Raji (cell line): ENCODE results near the gene PIP4K2A.

Experiments used
- POLR2A ChIP-seq: IDR thresholded peaks from 2 replicates; pipeline ENCODE4 v1.6.1; 2011; ENCODE audit warnings: low read depth, low read length, control low read depth; ENCODE audit not compliant: insufficient read depth

Gene PIP4K2A

GRCh38 chr10:22705527-22705926 lies 8.9 kb downstream of the PIP4K2A start:
- TF ChIP-seq POLR2A = no peak

- no peak for TF ChIP-seq POLR2A
Measured at GRCh38 chr10:22704942-22705341, 9.4 kb downstream of the PIP4K2A start.

- no peak for TF ChIP-seq POLR2A
Measured at GRCh38 chr10:22704471-22704911, 9.9 kb downstream of the PIP4K2A start.

- no peak for TF ChIP-seq POLR2A
Measured at GRCh38 chr10:22702348-22702747, 12.0 kb downstream of the PIP4K2A start.

GRCh38 chr10:22701132-22701826 lies 13.1 kb downstream of the PIP4K2A start:
- TF ChIP-seq POLR2A = no peak

- no peak for TF ChIP-seq POLR2A
Measured at GRCh38 chr10:22700489-22700888, 13.9 kb downstream of the PIP4K2A start.

GRCh38 chr10:22699976-22700375 lies 14.4 kb downstream of the PIP4K2A start:
- no peak for TF ChIP-seq POLR2A

- no peak for TF ChIP-seq POLR2A
Measured at GRCh38 chr10:22698941-22699440, 15.4 kb downstream of the PIP4K2A start.

GRCh38 chr10:22697800-22698199 lies 16.6 kb downstream of the PIP4K2A start:
- TF ChIP-seq POLR2A = no peak

- TF ChIP-seq POLR2A = no peak
Measured at GRCh38 chr10:22697101-22697500, 17.3 kb downstream of the PIP4K2A start.

- no peak for TF ChIP-seq POLR2A
Measured at GRCh38 chr10:22693860-22694259, 20.5 kb downstream of the PIP4K2A start.

GRCh38 chr10:22693371-22693784 lies 21.0 kb downstream of the PIP4K2A start:
- TF ChIP-seq POLR2A = no peak

GRCh38 chr10:22690614-22691431 lies 23.6 kb downstream of the PIP4K2A start:
- TF ChIP-seq POLR2A = no peak

- TF ChIP-seq POLR2A = no peak
Measured at GRCh38 chr10:22690158-22690557, 24.2 kb downstream of the PIP4K2A start.

GRCh38 chr10:22686347-22686746 lies 28.0 kb downstream of the PIP4K2A start:
- no peak for TF ChIP-seq POLR2A

- TF ChIP-seq POLR2A = no peak
Measured at GRCh38 chr10:22685926-22686325, 28.5 kb downstream of the PIP4K2A start.
